C4-2B (cell line): ENCODE results near the gene DNAJC11.
A peak's percentile ranks its signal among the peaks of the same experiment; 100 is the strongest.

Experiments used
- H3K27ac ChIP-seq: fragments of 450-650 bp; 2 replicates; pipeline ENCODE4 v1.5.1; 2017
- ZFX ChIP-seq: fragments of 450-650 bp; IDR thresholded peaks from 2 replicates; pipeline ENCODE4 v1.6.1; 2017
- TF ChIP-seq, protein P1 (sequence below): fragments of 450-650 bp; conservative IDR thresholded peaks from 2 replicates; pipeline ENCODE4 v1.5.1; 2017; ENCODE audit warnings: mild to moderate bottlenecking

The DNAJC11 gene

DNA sequence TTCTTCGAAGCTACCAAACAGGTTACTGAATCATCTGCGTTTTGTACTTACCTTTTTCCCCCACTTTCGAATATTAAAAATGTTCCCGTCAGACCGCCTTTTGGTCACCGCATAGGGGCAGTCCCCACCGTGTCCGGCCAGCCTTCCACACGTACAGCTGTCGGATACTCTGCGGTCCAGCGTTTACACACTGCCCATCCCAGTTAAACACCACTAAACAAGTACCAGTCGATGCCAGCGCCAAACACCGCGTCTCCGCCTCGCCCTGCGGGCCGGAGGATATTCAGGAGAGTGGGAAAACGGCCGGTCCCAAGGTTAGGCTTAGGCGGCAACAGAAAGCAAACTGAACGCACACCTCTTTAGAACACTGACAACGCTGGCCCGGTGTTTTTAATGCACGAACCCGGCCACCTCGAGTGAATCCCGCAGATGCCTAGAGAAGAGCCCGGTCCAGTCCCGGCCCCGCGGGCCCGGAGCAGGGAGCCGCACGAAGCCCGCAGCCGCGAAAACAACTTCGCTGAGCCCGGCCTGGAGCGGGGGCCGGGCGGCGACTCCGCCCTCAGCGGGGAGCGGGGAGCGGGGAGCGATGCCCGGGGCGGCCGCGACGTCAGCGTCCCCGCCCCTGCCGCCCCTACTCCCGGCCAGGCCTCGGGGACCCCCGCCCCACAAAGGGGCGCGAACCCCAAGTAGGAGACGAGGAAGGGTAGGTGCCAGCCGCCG lies 88.8 kb downstream of the DNAJC11 start:
- peak overlapping the region; percentile 87 for H3K27ac ChIP-seq
- TF ChIP-seq, protein P1, sequence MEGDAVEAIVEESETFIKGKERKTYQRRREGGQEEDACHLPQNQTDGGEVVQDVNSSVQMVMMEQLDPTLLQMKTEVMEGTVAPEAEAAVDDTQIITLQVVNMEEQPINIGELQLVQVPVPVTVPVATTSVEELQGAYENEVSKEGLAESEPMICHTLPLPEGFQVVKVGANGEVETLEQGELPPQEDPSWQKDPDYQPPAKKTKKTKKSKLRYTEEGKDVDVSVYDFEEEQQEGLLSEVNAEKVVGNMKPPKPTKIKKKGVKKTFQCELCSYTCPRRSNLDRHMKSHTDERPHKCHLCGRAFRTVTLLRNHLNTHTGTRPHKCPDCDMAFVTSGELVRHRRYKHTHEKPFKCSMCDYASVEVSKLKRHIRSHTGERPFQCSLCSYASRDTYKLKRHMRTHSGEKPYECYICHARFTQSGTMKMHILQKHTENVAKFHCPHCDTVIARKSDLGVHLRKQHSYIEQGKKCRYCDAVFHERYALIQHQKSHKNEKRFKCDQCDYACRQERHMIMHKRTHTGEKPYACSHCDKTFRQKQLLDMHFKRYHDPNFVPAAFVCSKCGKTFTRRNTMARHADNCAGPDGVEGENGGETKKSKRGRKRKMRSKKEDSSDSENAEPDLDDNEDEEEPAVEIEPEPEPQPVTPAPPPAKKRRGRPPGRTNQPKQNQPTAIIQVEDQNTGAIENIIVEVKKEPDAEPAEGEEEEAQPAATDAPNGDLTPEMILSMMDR = no peak
- peak; percentile 65; the same call in 1 of the 2 replicates for TF ChIP-seq ZFX

- H3K27ac ChIP-seq = no peak overlapping the region; the same call in 1 of the 2 replicates
- TF ChIP-seq, protein P1 = no peak
- TF ChIP-seq ZFX = no peak
Observed at GRCh38 chr1:6603915-6604558, 97.6 kb downstream of the DNAJC11 start.

DNA sequence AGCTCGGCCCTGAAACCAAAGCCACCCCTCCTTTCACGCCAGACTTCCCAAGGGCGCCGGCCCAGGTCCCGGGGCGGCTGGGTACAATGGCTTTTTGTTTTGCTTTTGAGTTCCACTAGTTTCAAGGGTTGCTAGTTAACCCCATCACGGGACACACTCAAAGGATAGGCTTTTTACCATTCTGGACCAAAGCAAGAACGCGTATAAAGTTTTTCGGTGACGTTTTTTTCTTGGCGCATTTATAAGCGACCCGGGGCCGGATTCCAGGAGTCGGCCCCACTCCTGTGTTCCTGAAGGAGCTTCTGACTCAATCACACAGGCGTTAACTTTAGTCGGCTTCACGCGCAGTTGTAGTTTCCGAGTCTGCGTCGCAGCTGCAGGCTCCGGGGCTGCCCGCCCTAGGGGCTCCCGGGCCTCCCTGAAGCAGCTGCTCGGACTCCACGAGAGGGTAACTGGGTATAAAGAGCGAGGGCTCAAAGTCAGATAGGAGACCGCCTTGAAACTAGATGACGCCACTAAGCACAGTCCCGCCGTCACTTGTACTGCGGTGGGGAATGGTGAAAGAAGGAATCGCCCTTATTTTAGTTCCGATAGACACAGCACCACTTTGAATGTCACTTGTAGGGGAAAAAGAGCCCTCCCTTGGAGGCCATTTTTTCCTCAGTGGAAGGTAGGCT lies 98.2 kb downstream of the DNAJC11 start:
- H3K27ac ChIP-seq = peak overlapping the region; percentile 94
- TF ChIP-seq ZFX = no peak
- TF ChIP-seq, protein P1 = no peak

DNA sequence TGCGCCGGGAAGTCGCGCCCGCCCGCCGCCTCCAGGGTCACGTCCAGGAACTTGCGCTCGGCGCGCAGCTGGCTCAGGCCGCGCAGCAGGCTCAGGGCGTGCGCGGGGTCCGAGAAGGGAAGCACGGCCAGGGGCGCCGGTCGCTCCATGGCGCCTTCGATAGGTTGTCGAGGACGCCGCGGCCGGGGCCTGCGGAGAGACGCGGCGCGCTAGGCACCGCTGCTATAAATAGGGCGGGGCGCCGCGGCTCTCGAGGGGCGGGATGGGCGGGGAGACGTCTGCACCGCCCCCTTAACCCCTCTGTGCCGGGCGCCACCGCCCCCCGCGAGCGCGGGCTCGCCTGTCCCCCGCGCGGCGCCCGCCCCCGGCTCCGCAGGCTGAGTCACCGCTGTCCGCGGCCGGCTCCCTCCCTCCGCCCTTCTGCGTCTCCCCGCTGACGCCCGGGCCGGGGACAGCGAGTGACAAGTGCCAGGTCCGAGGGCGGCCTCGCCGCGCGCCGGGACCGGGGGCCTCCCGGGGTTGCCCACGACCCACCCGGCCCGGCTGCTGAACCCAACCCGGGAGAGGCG lies 98.9 kb downstream of the DNAJC11 start, which contains the start of gene KLHL21:
KLHL21 (minus strand) TSS at position 201 of the 569 bp plus-strand sequence; CDS start at position 149, 52 bp downstream.
- peak within 1 kb of the TSS; percentile 94 for H3K27ac ChIP-seq
- no peak for TF ChIP-seq ZFX
- TF ChIP-seq, protein P1 = no peak

DNA sequence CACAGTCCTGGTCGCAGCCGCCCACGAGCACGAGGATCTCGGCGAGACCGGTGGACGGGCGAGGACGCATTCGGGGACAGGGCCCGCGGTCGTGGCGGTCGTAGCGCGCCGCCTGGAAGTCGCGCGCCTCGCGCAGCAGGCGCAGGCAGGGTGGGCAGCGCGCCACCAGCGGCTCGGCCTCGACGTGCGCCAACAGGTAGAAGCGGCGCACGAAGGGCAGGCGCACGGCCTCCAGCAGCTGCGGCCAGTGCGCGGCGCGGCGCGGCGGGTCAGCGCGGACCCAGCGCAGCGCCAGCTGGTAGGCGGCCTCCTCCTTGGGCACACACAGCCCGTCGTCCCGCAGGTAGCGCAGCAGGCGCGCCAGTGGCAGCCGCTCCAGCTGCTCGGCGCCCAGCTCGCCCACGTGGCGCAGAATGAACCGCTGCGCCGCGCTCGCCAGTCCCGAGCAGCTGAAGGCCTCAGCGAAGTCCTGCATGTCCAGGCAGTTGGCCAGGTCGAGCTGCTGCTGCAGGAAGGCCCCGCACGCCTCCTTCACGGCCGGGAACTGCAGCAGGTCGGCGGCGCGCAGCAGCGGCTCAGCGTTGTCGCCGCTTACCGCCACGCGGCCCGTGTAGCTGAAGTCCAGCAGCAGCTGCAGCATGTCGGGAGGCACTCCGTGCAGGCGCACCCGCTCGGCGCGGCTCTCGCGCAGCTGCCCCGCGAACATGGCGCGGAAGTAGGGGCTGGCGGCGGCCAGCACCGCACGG lies 99.5 kb downstream of the DNAJC11 start:
- H3K27ac ChIP-seq = peak overlapping the region; percentile 94
- TF ChIP-seq, protein P1 = no peak
- TF ChIP-seq ZFX = peak; percentile 94

DNA sequence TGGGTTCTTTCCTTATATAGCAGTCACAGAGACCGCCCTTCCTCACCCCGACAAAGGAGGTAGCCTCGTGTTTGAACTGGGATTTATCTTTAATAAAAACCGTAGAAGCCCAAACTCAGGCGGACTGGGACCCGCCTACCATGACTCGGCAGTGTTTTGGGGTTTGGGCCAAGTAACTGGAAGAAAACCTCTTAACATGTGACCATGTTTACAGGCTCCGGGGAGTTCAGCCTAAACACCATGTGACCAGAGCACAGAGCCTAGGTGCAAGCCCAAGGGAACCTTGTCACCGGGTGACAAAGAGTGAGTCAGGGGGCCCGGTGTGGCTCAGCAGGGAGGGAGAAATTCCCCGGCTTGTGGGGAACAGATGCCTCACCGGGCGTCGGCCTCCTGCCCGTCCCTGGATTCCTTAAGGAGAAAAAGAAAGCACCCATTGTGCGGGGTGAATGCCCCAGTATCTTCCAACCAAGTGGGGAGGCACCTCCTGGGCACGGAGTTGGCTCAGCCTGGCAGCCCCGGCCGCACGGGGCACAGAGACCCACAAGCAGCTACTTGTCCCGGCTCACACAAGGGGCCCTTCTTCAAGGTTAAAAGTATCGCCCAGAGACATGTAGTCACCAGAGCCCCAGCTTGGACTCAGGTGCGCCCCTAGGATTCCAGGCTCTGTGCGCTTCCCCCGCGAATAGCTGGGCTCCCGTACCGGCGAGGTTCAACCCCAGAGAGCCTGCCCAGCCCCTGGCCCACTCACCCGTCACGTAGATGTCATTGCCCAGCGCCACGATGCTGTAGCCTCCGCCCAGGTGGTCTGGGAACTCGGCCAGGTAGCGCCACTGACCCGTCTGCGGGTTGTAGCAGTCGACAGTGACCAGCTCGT lies 100.3 kb downstream of the DNAJC11 start:
- TF ChIP-seq, protein P1 = no peak
- TF ChIP-seq ZFX = no peak
- peak overlapping the region; percentile 94 for H3K27ac ChIP-seq
